MM.1S (cell line): Measurements from ENCODE around the gene SLC6A7.

Experiments used
- DNase-seq: peaks from one replicate; pipeline ENCODE4 v3.0.0-alpha.2; 2015
- H2AFZ ChIP-seq: fragments of 300-600 bp; sonication (generic); 2 replicates; pipeline ENCODE4 v1.6.0; 2016; ENCODE audit warnings: antibody characterized with exemption, low read length
- H3F3A ChIP-seq: fragments of 300-600 bp; sonication (generic); 2 replicates; pipeline ENCODE4 v1.6.1; 2016; ENCODE audit warnings: mild to moderate bottlenecking, antibody characterized with exemption, low read length, moderate library complexity, mixed read lengths; ENCODE audit not compliant: insufficient read depth
- H3K27ac ChIP-seq: fragments of 300-600 bp; sonication (generic); 2 replicates; pipeline ENCODE4 v1.5.1; 2016; ENCODE audit warnings: mild to moderate bottlenecking, low read length
- H3K27me3 ChIP-seq: fragments of 300-600 bp; sonication (generic); replicated peaks from 2 replicates; pipeline ENCODE4 v1.6.0; 2016; ENCODE audit warnings: low read length; ENCODE audit not compliant: insufficient read depth
- H3K36me3 ChIP-seq: fragments of 300-600 bp; sonication (generic); replicated peaks from 2 replicates; pipeline ENCODE4 v1.6.1; 2016; ENCODE audit warnings: mild to moderate bottlenecking, low read length, mixed read lengths; ENCODE audit not compliant: insufficient read depth
- H3K4me1 ChIP-seq: fragments of 300-600 bp; sonication (generic); 2 replicates; pipeline ENCODE4 v1.6.1; 2016; ENCODE audit warnings: low read length, mixed read lengths
- H3K4me2 ChIP-seq: fragments of 300-600 bp; sonication (generic); 2 replicates; pipeline ENCODE4 v1.6.0; 2016; ENCODE audit warnings: low read depth, low read length
- H3K4me3 ChIP-seq: fragments of 300-600 bp; sonication (generic); 2 replicates; pipeline ENCODE4 v1.5.1; 2016; ENCODE audit warnings: low read length, mixed read lengths
- H3K79me2 ChIP-seq: fragments of 300-600 bp; sonication (generic); 2 replicates; pipeline ENCODE4 v1.6.1; 2016; ENCODE audit warnings: mixed run types, low read length, mixed read lengths
- H3K9ac ChIP-seq: fragments of 300-600 bp; sonication (generic); 2 replicates; pipeline ENCODE4 v1.6.1; 2016; ENCODE audit warnings: low read length, mixed read lengths
- H3K9me2 ChIP-seq: fragments of 300-600 bp; sonication (generic); replicated peaks from 2 replicates; pipeline ENCODE4 v1.6.1; 2016; ENCODE audit warnings: mild to moderate bottlenecking, low read length, mixed read lengths; ENCODE audit not compliant: insufficient read depth
- H3K9me3 ChIP-seq: fragments of 300-600 bp; sonication (generic); replicated peaks from 2 replicates; pipeline ENCODE4 v1.6.1; 2016; ENCODE audit warnings: mild to moderate bottlenecking, low read length, mixed read lengths; ENCODE audit not compliant: insufficient read depth
- H4K20me1 ChIP-seq: fragments of 300-600 bp; sonication (generic); 2 replicates; pipeline ENCODE4 v1.6.1; 2016; ENCODE audit warnings: mild to moderate bottlenecking, low read length, moderate library complexity, mixed read lengths; ENCODE audit not compliant: insufficient read depth
- EZH2 ChIP-seq: fragments of 300-600 bp; sonication (generic); optimal IDR thresholded peaks from 2 replicates; pipeline ENCODE3; 2017; ENCODE audit warnings: low read depth, mild to moderate bottlenecking, antibody characterized with exemption, low read length, mixed read lengths
- EZH2phosphoT487 ChIP-seq: fragments of 300-600 bp; sonication (generic); IDR thresholded peaks from 2 replicates; pipeline ENCODE4 v1.6.1; 2018; ENCODE audit warnings: antibody characterized with exemption, low read length
- TF ChIP-seq, protein P1 (sequence below): fragments of 300-600 bp; sonication (generic); IDR thresholded peaks from 2 replicates; pipeline ENCODE4 v1.5.1; 2016; ENCODE audit warnings: antibody characterized with exemption, low read length, mixed read lengths

Gene SLC6A7

DNA sequence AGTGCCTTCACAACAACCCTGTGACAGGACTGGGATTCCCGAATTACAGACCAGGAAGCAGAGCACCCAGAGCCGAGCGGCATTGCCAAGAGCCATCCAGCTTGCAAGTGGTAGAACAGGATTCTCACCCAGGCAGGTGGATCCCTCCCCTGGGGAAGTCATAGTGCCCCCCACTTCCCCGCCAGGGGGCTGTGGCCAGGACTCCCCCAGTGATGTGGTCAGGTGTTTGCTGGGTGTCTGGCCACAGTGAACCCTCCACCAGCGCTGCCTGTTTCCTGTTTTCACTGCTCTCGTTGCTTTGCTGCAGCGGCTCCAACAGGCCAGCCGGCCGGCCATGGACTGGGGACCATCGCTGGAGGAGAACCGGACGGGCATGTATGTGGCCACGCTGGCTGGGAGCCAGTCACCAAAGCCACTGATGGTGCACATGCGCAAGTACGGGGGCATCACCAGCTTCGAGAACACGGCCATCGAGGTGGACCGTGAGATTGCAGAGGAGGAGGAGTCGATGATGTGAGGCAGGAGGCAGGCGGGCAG, 19.3 kb downstream of the SLC6A7 start:
- Histone ChIP-seq H3K27me3 (peaks cover 5% of the 10 kb centered on the region; the same call in 1 of the 2 replicates), H3K27ac (no peak overlapping the region), H3K4me3 (no peak overlapping the region), H2AFZ (no peak overlapping the region), H3F3A (no peaks in the 10 kb centered on the region), H4K20me1 (no peaks in the 10 kb centered on the region), H3K4me1 (no peaks in the 10 kb centered on the region), H3K9me3 (no peaks in the 10 kb centered on the region), H3K79me2 (no peaks in the 10 kb centered on the region), H3K9ac (no peak overlapping the region), H3K4me2 (no peak overlapping the region), H3K36me3 (no peaks in the 10 kb centered on the region), H3K9me2 (no peaks in the 10 kb centered on the region)
- TF ChIP-seq EZH2: no peak
- TF ChIP-seq EZH2phosphoT487: no peak
- TF ChIP-seq, protein P1, sequence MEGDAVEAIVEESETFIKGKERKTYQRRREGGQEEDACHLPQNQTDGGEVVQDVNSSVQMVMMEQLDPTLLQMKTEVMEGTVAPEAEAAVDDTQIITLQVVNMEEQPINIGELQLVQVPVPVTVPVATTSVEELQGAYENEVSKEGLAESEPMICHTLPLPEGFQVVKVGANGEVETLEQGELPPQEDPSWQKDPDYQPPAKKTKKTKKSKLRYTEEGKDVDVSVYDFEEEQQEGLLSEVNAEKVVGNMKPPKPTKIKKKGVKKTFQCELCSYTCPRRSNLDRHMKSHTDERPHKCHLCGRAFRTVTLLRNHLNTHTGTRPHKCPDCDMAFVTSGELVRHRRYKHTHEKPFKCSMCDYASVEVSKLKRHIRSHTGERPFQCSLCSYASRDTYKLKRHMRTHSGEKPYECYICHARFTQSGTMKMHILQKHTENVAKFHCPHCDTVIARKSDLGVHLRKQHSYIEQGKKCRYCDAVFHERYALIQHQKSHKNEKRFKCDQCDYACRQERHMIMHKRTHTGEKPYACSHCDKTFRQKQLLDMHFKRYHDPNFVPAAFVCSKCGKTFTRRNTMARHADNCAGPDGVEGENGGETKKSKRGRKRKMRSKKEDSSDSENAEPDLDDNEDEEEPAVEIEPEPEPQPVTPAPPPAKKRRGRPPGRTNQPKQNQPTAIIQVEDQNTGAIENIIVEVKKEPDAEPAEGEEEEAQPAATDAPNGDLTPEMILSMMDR: no peak
- no peak for DNase-seq

DNA sequence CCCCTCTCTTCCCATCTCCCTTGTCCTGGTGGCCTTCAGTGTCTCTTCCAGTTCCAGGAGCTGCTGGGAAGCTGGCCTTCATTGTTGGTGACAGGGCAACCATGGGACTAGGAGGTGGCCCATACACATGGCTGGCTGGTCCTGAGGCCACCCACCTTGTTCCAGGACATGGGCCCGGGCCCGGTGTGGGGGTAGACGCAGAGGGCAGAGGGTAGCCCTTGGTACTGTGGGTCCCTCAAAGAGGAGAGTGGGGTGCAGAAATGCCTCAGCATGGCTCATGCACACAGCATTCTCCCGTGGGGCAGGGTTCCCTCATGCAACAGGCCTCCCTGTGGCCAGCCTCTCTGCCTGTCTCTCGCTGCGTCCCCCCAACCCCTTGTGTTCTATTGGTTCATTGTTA, 20.8 kb downstream of the SLC6A7 start:
- Histone ChIP-seq H3K9me3 (no peaks in the 10 kb centered on the region), H3K4me2 (no peak overlapping the region), H3K27me3 (peaks cover 5% of the 10 kb centered on the region; the same call in 1 of the 2 replicates), H3K9ac (no peak overlapping the region), H3K9me2 (no peaks in the 10 kb centered on the region), H3K4me3 (no peak overlapping the region), H3K4me1 (no peaks in the 10 kb centered on the region), H4K20me1 (no peaks in the 10 kb centered on the region), H3K79me2 (no peaks in the 10 kb centered on the region), H2AFZ (no peak overlapping the region), H3K27ac (no peak overlapping the region), H3K36me3 (no peaks in the 10 kb centered on the region), H3F3A (no peaks in the 10 kb centered on the region)
- DNase-seq: no peak
- TF ChIP-seq, protein P1: no peak
- TF ChIP-seq EZH2phosphoT487: no peak
- TF ChIP-seq EZH2: no peak

DNA sequence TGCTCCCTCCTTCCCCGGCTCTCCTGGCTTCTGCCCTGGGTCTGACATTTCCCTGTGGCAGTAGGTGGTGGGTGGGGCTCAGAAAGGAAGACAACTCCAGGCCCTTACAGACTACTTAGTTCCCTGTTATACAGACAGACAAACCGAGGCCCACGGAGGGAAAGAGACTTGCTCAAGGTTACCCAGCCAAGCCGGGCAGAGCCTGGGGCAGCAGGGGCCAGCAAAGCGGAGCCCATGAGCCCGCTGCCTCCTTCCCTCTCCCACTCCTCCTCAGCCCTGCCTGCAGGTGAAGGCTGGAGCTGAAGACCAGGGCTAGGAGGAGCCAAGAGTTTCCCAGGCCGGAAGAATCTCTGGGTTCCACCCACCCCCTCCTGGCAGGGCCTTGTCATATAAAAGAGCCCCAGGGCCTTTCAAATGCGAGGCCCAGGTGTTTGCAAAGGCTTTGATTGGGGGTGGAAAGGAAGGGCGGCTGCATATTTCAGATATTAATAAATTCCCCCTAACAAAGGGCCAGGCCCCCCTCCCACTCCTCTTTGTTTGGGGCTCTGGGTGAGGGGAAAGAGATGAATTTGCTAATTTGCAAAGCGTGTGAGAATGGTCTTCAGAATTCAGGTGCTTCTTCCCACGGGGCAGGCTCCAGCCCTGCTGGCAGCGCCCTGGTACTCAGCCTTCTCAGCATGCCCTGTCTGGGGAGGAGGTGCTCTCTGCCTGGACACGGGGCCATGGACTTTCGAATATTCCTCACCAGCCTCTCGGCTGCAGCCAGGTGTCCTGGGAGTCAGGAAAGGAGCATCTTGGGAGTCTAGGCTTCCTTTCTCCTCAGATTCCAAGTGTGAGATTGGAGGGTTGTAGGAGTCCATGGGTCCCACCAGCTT, 21.5 kb downstream of the SLC6A7 start:
- no peak overlapping the region for H3K27ac ChIP-seq
- 0 out of 2 replicates have a peak overlapping the region, but pooled peaks have one; percentile 21 for H2AFZ ChIP-seq
- H3F3A ChIP-seq: no peaks in the 10 kb centered on the region
- H3K79me2 ChIP-seq: no peaks in the 10 kb centered on the region
- no peak overlapping the region for H3K9ac ChIP-seq
- no peaks in the 10 kb centered on the region for H3K36me3 ChIP-seq
- no peak for TF ChIP-seq EZH2
- H3K9me3 ChIP-seq: no peaks in the 10 kb centered on the region
- H3K4me1 ChIP-seq: no peaks in the 10 kb centered on the region
- H3K9me2 ChIP-seq: no peaks in the 10 kb centered on the region
- peaks cover 5% of the 10 kb centered on the region; the same call in 1 of the 2 replicates for H3K27me3 ChIP-seq
- no peak overlapping the region for H3K4me3 ChIP-seq
- H3K4me2 ChIP-seq: no peak overlapping the region
- no peaks in the 10 kb centered on the region for H4K20me1 ChIP-seq
- no peak for DNase-seq
